ENCODE measurements around the gene DNAJC4. TPM values are rescaled to one million over a fixed set of nuclear protein-coding genes. Genes with fewer than 3 reads are reported as not detected.
A peak's percentile ranks its signal among the peaks of the same experiment; 100 is the strongest.

The DNAJC4 gene
- total RNA-seq, 1 donor from 2014 or later = 53.5 TPM

GRCh38 chr11:64224891-64225607 is 5.3 kb upstream of the DNAJC4 start:
- DNase-seq (ENCODE audit: missing footprints) = peak; percentile 63
- no peak for ATAC-seq
- intact Hi-C loops (cut with DNase I) = no loop called here

GRCh38 chr11:64225608-64226506 is 4.5 kb upstream of the DNAJC4 start, which contains the start of the genes NUDT22 and TRPT1:
Gene NUDT22 (plus strand): TSS chr11:64226274. CDS start chr11:64226653, 379 bp downstream.
Gene TRPT1 (minus strand): TSS chr11:64226186. CDS start chr11:64225860, 326 bp downstream.
- peak; percentile 87 for ATAC-seq
- intact Hi-C loops (cut with DNase I) = loop anchor here (1.0 kb wide), 1 partner anchor 41 kb away; no protein-coding TSS in a partner anchor
- peak; percentile 94 for DNase-seq (ENCODE audit: missing footprints)

GRCh38 chr11:64226507-64227051 is 3.8 kb upstream of the DNAJC4 start:
- peak; percentile 42 for ATAC-seq
- peak; percentile 87 for DNase-seq (ENCODE audit: missing footprints)
- intact Hi-C loops (cut with DNase I) = loop anchor here (1.0 kb wide), 1 partner anchor 41 kb away; no protein-coding TSS in a partner anchor

- ATAC-seq = no peak
Measured at GRCh38 chr11:64227405-64227956, 2.9 kb upstream of the DNAJC4 start.

GRCh38 chr11:64229090-64229743 is 1.1 kb upstream of the DNAJC4 start:
- intact Hi-C loops (cut with DNase I) = no loop called here
- ATAC-seq (no peak), DNase-seq (ENCODE audit: missing footprints) (no peak)

More at GRCh38 chr11:64227405-64227956, 2.9 kb upstream of the DNAJC4 start:
- intact Hi-C loops (cut with DNase I) = no loop called here
- no peak for DNase-seq (ENCODE audit: missing footprints)

GRCh38 chr11:64229744-64230170 is 591 bp upstream of the DNAJC4 start:
- ATAC-seq (no peak), DNase-seq (ENCODE audit: missing footprints) (no peak)
- intact Hi-C loops (cut with DNase I) = no loop called here

GRCh38 chr11:64230985-64231365 is 627 bp downstream of the DNAJC4 start:
- no peak for ATAC-seq
- intact Hi-C loops (cut with DNase I) = no loop called here
- DNase-seq (ENCODE audit: missing footprints) = no peak

GRCh38 chr11:64231546-64231945 is 1.2 kb downstream of the DNAJC4 start:
- ATAC-seq = no peak
- intact Hi-C loops (cut with DNase I) = no loop called here

GRCh38 chr11:64232182-64232966 is 2.0 kb downstream of the DNAJC4 start:
- ATAC-seq (no peak), DNase-seq (ENCODE audit: missing footprints) (no peak)
- intact Hi-C loops (cut with DNase I) = no loop called here

More at GRCh38 chr11:64231546-64231945, 1.2 kb downstream of the DNAJC4 start:
- DNase-seq (ENCODE audit: missing footprints) = no peak

- DNase-seq (ENCODE audit: missing footprints) (no peak), ATAC-seq (no peak)
- intact Hi-C loops (cut with DNase I) = no loop called here
Measured at GRCh38 chr11:64232967-64233315, 2.6 kb downstream of the DNAJC4 start.

- intact Hi-C loops (cut with DNase I) = no loop called here
- DNase-seq (ENCODE audit: missing footprints) = peak; percentile 90
- ATAC-seq = peak; percentile 74
Measured at GRCh38 chr11:64233913-64234586, 3.7 kb downstream of the DNAJC4 start, which contains the start of gene VEGFB. Gene VEGFB (plus strand): TSS chr11:64234584. CDS start chr11:64234834, 250 bp downstream.

GRCh38 chr11:64234647-64235379 is 4.5 kb downstream of the DNAJC4 start:
- intact Hi-C loops (cut with DNase I) = no loop called here
- DNase-seq (ENCODE audit: missing footprints) (peak; percentile 82), ATAC-seq (peak; percentile 34)

- ATAC-seq (no peak), DNase-seq (ENCODE audit: missing footprints) (no peak)
- intact Hi-C loops (cut with DNase I) = no loop called here
Measured at GRCh38 chr11:64235437-64236161, 5.3 kb downstream of the DNAJC4 start.

- ATAC-seq (no peak), DNase-seq (ENCODE audit: missing footprints) (no peak)
- intact Hi-C loops (cut with DNase I) = no loop called here
Measured at GRCh38 chr11:64237484-64237951, 7.2 kb downstream of the DNAJC4 start.

- ATAC-seq = no peak
- DNase-seq (ENCODE audit: missing footprints) = no peak
- intact Hi-C loops (cut with DNase I) = no loop called here
Measured at GRCh38 chr11:64238076-64238475, 7.7 kb downstream of the DNAJC4 start.

GRCh38 chr11:64238999-64239398 is 8.7 kb downstream of the DNAJC4 start:
- no peak for DNase-seq (ENCODE audit: missing footprints)
- intact Hi-C loops (cut with DNase I) = no loop called here
- no peak for ATAC-seq

Measured in Right ventricle myocardium inferior (tissue), 1 donor.